ENCODE data around the gene BRAF.

GRCh38 chr7:140726281-140726680 is 198.4 kb downstream of the BRAF start:
- TF ChIP-seq, protein P1, sequence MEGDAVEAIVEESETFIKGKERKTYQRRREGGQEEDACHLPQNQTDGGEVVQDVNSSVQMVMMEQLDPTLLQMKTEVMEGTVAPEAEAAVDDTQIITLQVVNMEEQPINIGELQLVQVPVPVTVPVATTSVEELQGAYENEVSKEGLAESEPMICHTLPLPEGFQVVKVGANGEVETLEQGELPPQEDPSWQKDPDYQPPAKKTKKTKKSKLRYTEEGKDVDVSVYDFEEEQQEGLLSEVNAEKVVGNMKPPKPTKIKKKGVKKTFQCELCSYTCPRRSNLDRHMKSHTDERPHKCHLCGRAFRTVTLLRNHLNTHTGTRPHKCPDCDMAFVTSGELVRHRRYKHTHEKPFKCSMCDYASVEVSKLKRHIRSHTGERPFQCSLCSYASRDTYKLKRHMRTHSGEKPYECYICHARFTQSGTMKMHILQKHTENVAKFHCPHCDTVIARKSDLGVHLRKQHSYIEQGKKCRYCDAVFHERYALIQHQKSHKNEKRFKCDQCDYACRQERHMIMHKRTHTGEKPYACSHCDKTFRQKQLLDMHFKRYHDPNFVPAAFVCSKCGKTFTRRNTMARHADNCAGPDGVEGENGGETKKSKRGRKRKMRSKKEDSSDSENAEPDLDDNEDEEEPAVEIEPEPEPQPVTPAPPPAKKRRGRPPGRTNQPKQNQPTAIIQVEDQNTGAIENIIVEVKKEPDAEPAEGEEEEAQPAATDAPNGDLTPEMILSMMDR (IDR thresholded peaks at IDR 0.05; ENCODE audit: insufficient read depth, low read length, poor library complexity, severe bottlenecking): peak; percentile 23
- TF ChIP-seq EZH2phosphoT487 (conservative IDR thresholded peaks at IDR 0.05; ENCODE audit: low read length): no peak

All from SU-DHL-6 (cell line).